Measurements from ENCODE around the gene SPACDR.
A peak's percentile ranks its signal among the peaks of the same experiment; 100 is the strongest.

SPACDR gene

GRCh38 chr7:100476903-100477870 lies 13.1 kb upstream of the SPACDR start:
- Mint-ChIP-seq H3K27ac (peak overlapping the region; percentile 90), H3K27me3 (ENCODE audit: low read depth) (no peaks in the 10 kb centered on the region), H3K9me3 (no peaks in the 10 kb centered on the region), H3K36me3 (ENCODE audit: low read depth) (peaks cover 29% of the 10 kb centered on the region), H3K4me3 (peak overlapping the region; percentile 97), H3K4me1 (ENCODE audit: low read depth) (peaks cover 29% of the 10 kb centered on the region)

GRCh38 chr7:100476101-100476780 lies 12.2 kb upstream of the SPACDR start:
- H3K27ac Mint-ChIP-seq, result peak overlapping the region; percentile 90
- peaks cover 27% of the 10 kb centered on the region for H3K4me1 Mint-ChIP-seq (ENCODE audit: low read depth)
- no peaks in the 10 kb centered on the region for H3K9me3 Mint-ChIP-seq
- H3K36me3 Mint-ChIP-seq (ENCODE audit: low read depth), result peaks cover 29% of the 10 kb centered on the region
- peak overlapping the region; percentile 97 for H3K4me3 Mint-ChIP-seq
- no peaks in the 10 kb centered on the region for H3K27me3 Mint-ChIP-seq (ENCODE audit: low read depth)

- H3K4me3 Mint-ChIP-seq, result peak overlapping the region; percentile 97
- no peaks in the 10 kb centered on the region for H3K27me3 Mint-ChIP-seq (ENCODE audit: low read depth)
- peaks cover 33% of the 10 kb centered on the region for H3K36me3 Mint-ChIP-seq (ENCODE audit: low read depth)
- peaks cover 29% of the 10 kb centered on the region for H3K4me1 Mint-ChIP-seq (ENCODE audit: low read depth)
- peak overlapping the region; percentile 67 for H3K27ac Mint-ChIP-seq
- no peaks in the 10 kb centered on the region for H3K9me3 Mint-ChIP-seq
Measured at GRCh38 chr7:100475549-100475948, 11.5 kb upstream of the SPACDR start.

- H3K4me1 Mint-ChIP-seq (ENCODE audit: low read depth), result peaks cover 29% of the 10 kb centered on the region
- H3K27me3 Mint-ChIP-seq (ENCODE audit: low read depth), result no peaks in the 10 kb centered on the region
- H3K36me3 Mint-ChIP-seq (ENCODE audit: low read depth), result peaks cover 34% of the 10 kb centered on the region
- no peak overlapping the region for H3K4me3 Mint-ChIP-seq
- H3K27ac Mint-ChIP-seq, result peak overlapping the region; percentile 74
- no peaks in the 10 kb centered on the region for H3K9me3 Mint-ChIP-seq
Measured at GRCh38 chr7:100472854-100473499, 8.9 kb upstream of the SPACDR start.

GRCh38 chr7:100472121-100472851 lies 8.2 kb upstream of the SPACDR start:
- Mint-ChIP-seq H3K27me3 (ENCODE audit: low read depth) (no peaks in the 10 kb centered on the region), H3K4me1 (ENCODE audit: low read depth) (peaks cover 29% of the 10 kb centered on the region), H3K4me3 (no peak overlapping the region), H3K36me3 (ENCODE audit: low read depth) (peaks cover 34% of the 10 kb centered on the region), H3K9me3 (no peaks in the 10 kb centered on the region), H3K27ac (no peak overlapping the region)

GRCh38 chr7:100471021-100471420 lies 7.0 kb upstream of the SPACDR start:
- Mint-ChIP-seq H3K27ac (peak overlapping the region; percentile 68), H3K36me3 (ENCODE audit: low read depth) (peaks cover 27% of the 10 kb centered on the region), H3K4me3 (no peak overlapping the region), H3K27me3 (ENCODE audit: low read depth) (no peaks in the 10 kb centered on the region), H3K9me3 (no peaks in the 10 kb centered on the region), H3K4me1 (ENCODE audit: low read depth) (peaks cover 21% of the 10 kb centered on the region)

GRCh38 chr7:100469227-100470044 lies 5.4 kb upstream of the SPACDR start:
- H3K27me3 Mint-ChIP-seq (ENCODE audit: low read depth), result no peaks in the 10 kb centered on the region
- H3K4me1 Mint-ChIP-seq (ENCODE audit: low read depth), result peaks cover 15% of the 10 kb centered on the region
- no peak overlapping the region for H3K4me3 Mint-ChIP-seq
- no peak overlapping the region for H3K27ac Mint-ChIP-seq
- no peaks in the 10 kb centered on the region for H3K9me3 Mint-ChIP-seq
- peaks cover 24% of the 10 kb centered on the region for H3K36me3 Mint-ChIP-seq (ENCODE audit: low read depth)

- Mint-ChIP-seq H3K4me1 (ENCODE audit: low read depth) (peaks cover 10% of the 10 kb centered on the region), H3K27ac (no peak overlapping the region), H3K9me3 (no peaks in the 10 kb centered on the region), H3K4me3 (no peak overlapping the region), H3K27me3 (ENCODE audit: low read depth) (no peaks in the 10 kb centered on the region), H3K36me3 (ENCODE audit: low read depth) (peaks cover 20% of the 10 kb centered on the region)
Measured at GRCh38 chr7:100467638-100468373, 3.7 kb upstream of the SPACDR start.

GRCh38 chr7:100466653-100467605 lies 2.9 kb upstream of the SPACDR start:
- Mint-ChIP-seq H3K36me3 (ENCODE audit: low read depth) (peaks cover 21% of the 10 kb centered on the region), H3K4me1 (ENCODE audit: low read depth) (peaks cover 9% of the 10 kb centered on the region), H3K4me3 (no peak overlapping the region)

GRCh38 chr7:100465702-100466311 lies 1.7 kb upstream of the SPACDR start:
- Mint-ChIP-seq H3K9me3 (no peaks in the 10 kb centered on the region), H3K4me1 (ENCODE audit: low read depth) (peaks cover 7% of the 10 kb centered on the region), H3K4me3 (no peak overlapping the region), H3K27me3 (ENCODE audit: low read depth) (no peaks in the 10 kb centered on the region), H3K36me3 (ENCODE audit: low read depth) (peaks cover 21% of the 10 kb centered on the region), H3K27ac (no peak overlapping the region)

More at GRCh38 chr7:100466653-100467605, 2.9 kb upstream of the SPACDR start:
- H3K27ac Mint-ChIP-seq, result no peak overlapping the region
- no peaks in the 10 kb centered on the region for H3K27me3 Mint-ChIP-seq (ENCODE audit: low read depth)
- no peaks in the 10 kb centered on the region for H3K9me3 Mint-ChIP-seq

GRCh38 chr7:100465299-100465698 lies 1.2 kb upstream of the SPACDR start:
- H3K9me3 Mint-ChIP-seq, result no peaks in the 10 kb centered on the region
- H3K27me3 Mint-ChIP-seq (ENCODE audit: low read depth), result no peaks in the 10 kb centered on the region
- H3K36me3 Mint-ChIP-seq (ENCODE audit: low read depth), result peaks cover 17% of the 10 kb centered on the region
- peaks cover 5% of the 10 kb centered on the region for H3K4me1 Mint-ChIP-seq (ENCODE audit: low read depth)
- H3K4me3 Mint-ChIP-seq, result no peak overlapping the region
- H3K27ac Mint-ChIP-seq, result no peak overlapping the region

GRCh38 chr7:100464791-100465190 lies 731 bp upstream of the SPACDR start:
- Mint-ChIP-seq H3K9me3 (no peaks in the 10 kb centered on the region), H3K4me1 (ENCODE audit: low read depth) (peaks cover 5% of the 10 kb centered on the region), H3K27ac (no peak overlapping the region), H3K36me3 (ENCODE audit: low read depth) (peaks cover 15% of the 10 kb centered on the region), H3K4me3 (no peak overlapping the region), H3K27me3 (ENCODE audit: low read depth) (no peaks in the 10 kb centered on the region)

Data from T-helper 1 cell treated with Interleukin-12 subunit alpha and Interleukin-12 subunit beta and Interleukin-4 antibody, amounts not matched to agents 30 μg/mL and 1 μg/mL, for 36 hours (primary cell).